Neural cell (in vitro differentiated cells): ENCODE data around the gene SLC13A2. TPM values are rescaled to one million over a fixed set of nuclear protein-coding genes. Genes with fewer than 3 reads are reported as not detected.

Experiments
- H2AFZ ChIP-seq: fragments of 200-600, 300-800 bp; sonication (generic), shearing (Covaris generic); 2 replicates; pipeline ENCODE4 v1.6.0; 2014; ENCODE audit warnings: low read depth, mild to moderate bottlenecking, antibody characterized with exemption, low read length, moderate library complexity
- H3F3A ChIP-seq: fragments of 200-600 bp; shearing (Covaris generic); 2 replicates; pipeline ENCODE4 v1.6.1; 2016; ENCODE audit warnings: mild to moderate bottlenecking, moderate library complexity, mixed read lengths, antibody characterized with exemption, low read length; ENCODE audit not compliant: insufficient read depth, poor library complexity, severe bottlenecking
- H3K27ac ChIP-seq: fragments of 200-600, 300-800 bp; sonication (generic), shearing (Covaris generic); 2 replicates; pipeline ENCODE4 v1.5.1; 2014; ENCODE audit warnings: mild to moderate bottlenecking, low read length, moderate library complexity
- H3K27me3 ChIP-seq: fragments of 300-800, 200-600 bp; sonication (generic), shearing (Covaris generic); 2 replicates; pipeline ENCODE4 v1.6.0; 2014; ENCODE audit warnings: mild to moderate bottlenecking, low read depth, low read length, moderate library complexity; ENCODE audit not compliant: insufficient read depth
- H3K36me3 ChIP-seq: fragments of 300-800, 200-600 bp; sonication (generic), shearing (Covaris generic); 2 replicates; pipeline ENCODE4 v1.5.1; 2014; ENCODE audit warnings: mild to moderate bottlenecking, antibody characterized with exemption, low read length, moderate library complexity; ENCODE audit not compliant: insufficient read depth
- H3K4me2 ChIP-seq: fragments of 300-800, 200-600 bp; sonication (generic), shearing (Covaris generic); 2 replicates; pipeline ENCODE4 v1.6.0; 2014; ENCODE audit warnings: mild to moderate bottlenecking, low read length
- H3K4me3 ChIP-seq: fragments of 300-800, 200-600 bp; sonication (generic), shearing (Covaris generic); 2 replicates; pipeline ENCODE4 v1.5.1; 2014; ENCODE audit warnings: mild to moderate bottlenecking, low read length, moderate library complexity
- H3K79me2 ChIP-seq: fragments of 200-600 bp; shearing (Covaris generic); replicated peaks from 2 replicates; pipeline ENCODE4 v1.6.0; 2014; ENCODE audit warnings: mild to moderate bottlenecking, low read length, moderate library complexity; ENCODE audit not compliant: insufficient read depth
- H3K9ac ChIP-seq: fragments of 300-800, 200-600 bp; sonication (generic), shearing (Covaris generic); 2 replicates; pipeline ENCODE4 v1.6.1; 2016; ENCODE audit warnings: mild to moderate bottlenecking, low read length, mixed read lengths
- H3K9me2 ChIP-seq: fragments of 200-600 bp; shearing (Covaris generic); 2 replicates; pipeline ENCODE4 v1.6.1; 2016; ENCODE audit warnings: mild to moderate bottlenecking, low read length, mixed read lengths; ENCODE audit not compliant: insufficient read depth
- H3K9me3 ChIP-seq: fragments of 200-600, 300-800 bp; sonication (generic), shearing (Covaris generic); 2 replicates; pipeline ENCODE4 v1.6.1; 2016; ENCODE audit warnings: mild to moderate bottlenecking, mixed run types, low read length, moderate library complexity, mixed read lengths
- H4K20me1 ChIP-seq: fragments of 200-600 bp; shearing (Covaris generic); 2 replicates; pipeline ENCODE4 v1.6.1; 2016; ENCODE audit warnings: mild to moderate bottlenecking, mixed run types; ENCODE audit not compliant: insufficient read depth
- EP300 ChIP-seq: fragments of 450-650 bp; conservative IDR thresholded peaks from 2 replicates; pipeline ENCODE4 v1.6.1; 2014; ENCODE audit warnings: antibody characterized with exemption, mild to moderate bottlenecking, moderate library complexity; ENCODE audit not compliant: poor library complexity, severe bottlenecking
- EZH2 ChIP-seq: fragments of 200-600, 300-800 bp; shearing (Covaris generic), sonication (generic); IDR thresholded peaks from 2 replicates; pipeline ENCODE4 v1.6.1; 2014; ENCODE audit warnings: antibody characterized with exemption, low read length, borderline replicate concordance, mild to moderate bottlenecking; ENCODE audit not compliant: insufficient read depth, poor library complexity, severe bottlenecking
- MXI1 ChIP-seq: fragments of 450-650 bp; conservative IDR thresholded peaks from 2 replicates; pipeline ENCODE4 v1.6.1; 2014; ENCODE audit warnings: antibody characterized with exemption, mild to moderate bottlenecking; ENCODE audit not compliant: poor library complexity, severe bottlenecking
- POLR2AphosphoS5 ChIP-seq: IDR thresholded peaks from 2 replicates; pipeline ENCODE4 v1.6.1; 2012
- RAD21 ChIP-seq: fragments of 450-650 bp; conservative IDR thresholded peaks from 2 replicates; pipeline ENCODE4 v1.6.1; 2014; ENCODE audit warnings: antibody characterized with exemption, mild to moderate bottlenecking, moderate library complexity
- SMC3 ChIP-seq: fragments of 450-650 bp; conservative IDR thresholded peaks from 2 replicates; pipeline ENCODE4 v1.6.1; 2014; ENCODE audit warnings: antibody characterized with exemption, mild to moderate bottlenecking, moderate library complexity; ENCODE audit not compliant: poor library complexity
- TAF1 ChIP-seq: IDR thresholded peaks from 2 replicates; pipeline ENCODE4 v1.6.1; 2012; ENCODE audit warnings: low read depth
- polyA plus RNA-seq: library from polyadenylated mRNA; depleted of rRNA; stranded (reverse); fragments of >200 nt; gene quantifications from 2 replicates; pipeline ENCODE4 v1.2.3, GENCODE V29; 2014
- TF ChIP-seq, protein P1 (sequence below): IDR thresholded peaks from 2 replicates; pipeline ENCODE4 v1.6.1; 2012; ENCODE audit warnings: borderline replicate concordance
- TF ChIP-seq, protein P2 (sequence below): fragments of 450-650 bp; IDR thresholded peaks from 2 replicates; pipeline ENCODE4 v1.5.1; 2014; ENCODE audit warnings: antibody characterized with exemption, mild to moderate bottlenecking, moderate library complexity; ENCODE audit not compliant: poor library complexity, severe bottlenecking

SLC13A2 gene
- polyA plus RNA-seq, 1 donor from 2014 or later = not detected

- Histone ChIP-seq H3K9ac (no peak overlapping the region), H3K79me2 (no peaks in the 10 kb centered on the region), H3K27ac (no peak overlapping the region), H3K27me3 (no peaks in the 10 kb centered on the region), H2AFZ (no peak overlapping the region), H4K20me1 (no peaks in the 10 kb centered on the region), H3K9me2 (no peaks in the 10 kb centered on the region), H3K4me2 (no peak overlapping the region), H3F3A (no peaks in the 10 kb centered on the region), H3K4me3 (no peak overlapping the region), H3K9me3 (no peaks in the 10 kb centered on the region), H3K36me3 (no peaks in the 10 kb centered on the region)
- no peak for TF ChIP-seq SMC3
- TF ChIP-seq EP300 = no peak
- no peak for TF ChIP-seq MXI1
- TF ChIP-seq, protein P1, sequence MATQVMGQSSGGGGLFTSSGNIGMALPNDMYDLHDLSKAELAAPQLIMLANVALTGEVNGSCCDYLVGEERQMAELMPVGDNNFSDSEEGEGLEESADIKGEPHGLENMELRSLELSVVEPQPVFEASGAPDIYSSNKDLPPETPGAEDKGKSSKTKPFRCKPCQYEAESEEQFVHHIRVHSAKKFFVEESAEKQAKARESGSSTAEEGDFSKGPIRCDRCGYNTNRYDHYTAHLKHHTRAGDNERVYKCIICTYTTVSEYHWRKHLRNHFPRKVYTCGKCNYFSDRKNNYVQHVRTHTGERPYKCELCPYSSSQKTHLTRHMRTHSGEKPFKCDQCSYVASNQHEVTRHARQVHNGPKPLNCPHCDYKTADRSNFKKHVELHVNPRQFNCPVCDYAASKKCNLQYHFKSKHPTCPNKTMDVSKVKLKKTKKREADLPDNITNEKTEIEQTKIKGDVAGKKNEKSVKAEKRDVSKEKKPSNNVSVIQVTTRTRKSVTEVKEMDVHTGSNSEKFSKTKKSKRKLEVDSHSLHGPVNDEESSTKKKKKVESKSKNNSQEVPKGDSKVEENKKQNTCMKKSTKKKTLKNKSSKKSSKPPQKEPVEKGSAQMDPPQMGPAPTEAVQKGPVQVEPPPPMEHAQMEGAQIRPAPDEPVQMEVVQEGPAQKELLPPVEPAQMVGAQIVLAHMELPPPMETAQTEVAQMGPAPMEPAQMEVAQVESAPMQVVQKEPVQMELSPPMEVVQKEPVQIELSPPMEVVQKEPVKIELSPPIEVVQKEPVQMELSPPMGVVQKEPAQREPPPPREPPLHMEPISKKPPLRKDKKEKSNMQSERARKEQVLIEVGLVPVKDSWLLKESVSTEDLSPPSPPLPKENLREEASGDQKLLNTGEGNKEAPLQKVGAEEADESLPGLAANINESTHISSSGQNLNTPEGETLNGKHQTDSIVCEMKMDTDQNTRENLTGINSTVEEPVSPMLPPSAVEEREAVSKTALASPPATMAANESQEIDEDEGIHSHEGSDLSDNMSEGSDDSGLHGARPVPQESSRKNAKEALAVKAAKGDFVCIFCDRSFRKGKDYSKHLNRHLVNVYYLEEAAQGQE = no peak
- TF ChIP-seq POLR2AphosphoS5 = no peak
- no peak for TF ChIP-seq RAD21
- TF ChIP-seq EZH2 = no peak
- TF ChIP-seq TAF1 = no peak
- TF ChIP-seq, protein P2, sequence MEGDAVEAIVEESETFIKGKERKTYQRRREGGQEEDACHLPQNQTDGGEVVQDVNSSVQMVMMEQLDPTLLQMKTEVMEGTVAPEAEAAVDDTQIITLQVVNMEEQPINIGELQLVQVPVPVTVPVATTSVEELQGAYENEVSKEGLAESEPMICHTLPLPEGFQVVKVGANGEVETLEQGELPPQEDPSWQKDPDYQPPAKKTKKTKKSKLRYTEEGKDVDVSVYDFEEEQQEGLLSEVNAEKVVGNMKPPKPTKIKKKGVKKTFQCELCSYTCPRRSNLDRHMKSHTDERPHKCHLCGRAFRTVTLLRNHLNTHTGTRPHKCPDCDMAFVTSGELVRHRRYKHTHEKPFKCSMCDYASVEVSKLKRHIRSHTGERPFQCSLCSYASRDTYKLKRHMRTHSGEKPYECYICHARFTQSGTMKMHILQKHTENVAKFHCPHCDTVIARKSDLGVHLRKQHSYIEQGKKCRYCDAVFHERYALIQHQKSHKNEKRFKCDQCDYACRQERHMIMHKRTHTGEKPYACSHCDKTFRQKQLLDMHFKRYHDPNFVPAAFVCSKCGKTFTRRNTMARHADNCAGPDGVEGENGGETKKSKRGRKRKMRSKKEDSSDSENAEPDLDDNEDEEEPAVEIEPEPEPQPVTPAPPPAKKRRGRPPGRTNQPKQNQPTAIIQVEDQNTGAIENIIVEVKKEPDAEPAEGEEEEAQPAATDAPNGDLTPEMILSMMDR = no peak
These were observed 26.6 kb upstream of the SLC13A2 start for GRCh38 chr17:28446716-28447395.

- Histone ChIP-seq H3F3A (no peaks in the 10 kb centered on the region), H3K79me2 (no peaks in the 10 kb centered on the region), H3K9me2 (no peaks in the 10 kb centered on the region), H3K9ac (no peak overlapping the region), H4K20me1 (no peaks in the 10 kb centered on the region), H3K27ac (no peak overlapping the region), H3K36me3 (no peaks in the 10 kb centered on the region), H3K4me2 (no peak overlapping the region), H3K9me3 (no peaks in the 10 kb centered on the region), H3K4me3 (no peak overlapping the region), H2AFZ (no peak overlapping the region), H3K27me3 (no peaks in the 10 kb centered on the region)
- TF ChIP-seq TAF1 (no peak), POLR2AphosphoS5 (no peak), RAD21 (no peak), SMC3 (no peak), MXI1 (no peak), EZH2 (no peak), EP300 (no peak)
- TF ChIP-seq, protein P2 = no peak
- TF ChIP-seq, protein P1 = no peak
These were observed 26.1 kb upstream of the SLC13A2 start for GRCh38 chr17:28447396-28447760.
